PC-9 (cell line): ENCODE data around the gene RBMS1. TPM values are rescaled to one million over a fixed set of nuclear protein-coding genes. Genes with fewer than 3 reads are reported as not detected.

ENCODE experiments used
- BruUV-seq: library from RNA; stranded (reverse); fragments of 400-500 nt; replicated peaks from 2 replicates; lab custom pipeline; 2021; lab: Mats Ljungman, UMichigan
- CTCF ChIA-PET: fragments of 300-600 bp; sonication (Branson Sonifier 250); formaldehyde crosslinking; loops from one replicate; lab custom pipeline; 2022; ENCODE audit warnings: antibody characterized with exemption; lab: Charles Lee
- POLR2A ChIA-PET: fragments of 300-600 bp; sonication (Branson Sonifier 250); formaldehyde crosslinking; loops from one replicate; lab custom pipeline; 2022; ENCODE audit warnings: antibody characterized with exemption; ENCODE audit not compliant: unreplicated experiment; lab: Charles Lee
- DNase-seq, 2 experiments: peaks; one replicate each; pipeline versions ENCODE4 v3.0.0 to v3.0.0-alpha.2; 2015 to 2022; ENCODE audit warnings: mixed read lengths in 1 of 2
- H2AFZ ChIP-seq: fragments of 200-600 bp; sonication (generic); 2 replicates; pipeline ENCODE4 v1.8.1; 2017; ENCODE audit warnings: antibody characterized with exemption
- H3F3A ChIP-seq: fragments of 200-600 bp; sonication (generic); 2 replicates; pipeline ENCODE4 v1.8.1; 2017; ENCODE audit warnings: antibody characterized with exemption, mild to moderate bottlenecking, low read depth; ENCODE audit not compliant: insufficient read depth
- H3K27ac ChIP-seq: fragments of 200-600 bp; sonication (generic); 2 replicates; pipeline ENCODE4 v1.6.1; 2016; ENCODE audit warnings: mixed run types
- H3K27me3 ChIP-seq: fragments of 200-600 bp; sonication (generic); 2 replicates; pipeline ENCODE4 v1.6.1; 2016; ENCODE audit warnings: low read depth, mixed run types; ENCODE audit not compliant: insufficient read depth
- H3K36me3 ChIP-seq: fragments of 200-600 bp; sonication (generic); 2 replicates; pipeline ENCODE4 v1.6.1; 2016; ENCODE audit warnings: low read depth, mixed run types
- H3K4me1 ChIP-seq: fragments of 200-600 bp; sonication (generic); replicated peaks from 2 replicates; pipeline ENCODE4 v1.6.1; 2016; ENCODE audit warnings: mixed run types; ENCODE audit not compliant: insufficient read depth
- H3K4me2 ChIP-seq: fragments of 200-600 bp; sonication (generic); 2 replicates; pipeline ENCODE4 v1.6.1; 2017; ENCODE audit warnings: mixed run types
- H3K4me3 ChIP-seq: fragments of 200-600 bp; sonication (generic); 2 replicates; pipeline ENCODE4 v1.6.1; 2016; ENCODE audit warnings: mixed run types
- H3K79me2 ChIP-seq: fragments of 200-600 bp; sonication (generic); 2 replicates; pipeline ENCODE4 v1.6.1; 2017; ENCODE audit warnings: low read depth, mixed run types
- H3K9me2 ChIP-seq: fragments of 200-600 bp; sonication (generic); 2 replicates; pipeline ENCODE4 v1.8.1; 2017; ENCODE audit warnings: mild to moderate bottlenecking; ENCODE audit not compliant: insufficient read depth
- H3K9me3 ChIP-seq: fragments of 200-600 bp; sonication (generic); 2 replicates; pipeline ENCODE4 v1.8.1; 2016; ENCODE audit warnings: low read depth; ENCODE audit not compliant: insufficient read depth
- H4K20me1 ChIP-seq: fragments of 200-600 bp; sonication (generic); 2 replicates; pipeline ENCODE4 v1.8.1; 2017; ENCODE audit not compliant: insufficient read depth
- CTCF ChIP-seq: fragments of 200-600 bp; sonication (generic); conservative IDR thresholded peaks from 2 replicates; pipeline ENCODE4 v1.6.1; 2017; ENCODE audit warnings: mixed run types, antibody characterized with exemption, mild to moderate bottlenecking, moderate library complexity
- EZH2 ChIP-seq: fragments of 200-600 bp; sonication (generic); IDR thresholded peaks from 2 replicates; pipeline ENCODE4 v1.8.0; 2017; ENCODE audit warnings: antibody characterized with exemption, low read depth
- intact Hi-C: fragments of 100-400 bp; cut with micrococcal nuclease; formaldehyde crosslinking; loops from one replicate; pipeline ENCODE4 v1.10.0; 2022; ENCODE audit not compliant: unreplicated experiment
- total RNA-seq: library from RNA; stranded (reverse); gene quantifications from 2 replicates; pipeline ENCODE4 v1.2.3, GENCODE V29; 2021

The RBMS1 gene
- total RNA-seq, 1 experiment from 2014 or later, result 65.1 TPM

GRCh38 chr2:160472839-160473251 lies 20.8 kb downstream of the RBMS1 start:
- Histone ChIP-seq H3K9me3 (no peaks in the 10 kb centered on the region), H3K36me3 (no peaks in the 10 kb centered on the region), H3K27me3 (no peaks in the 10 kb centered on the region), H3K9me2 (no peaks in the 10 kb centered on the region), H3K27ac (no peak overlapping the region), H4K20me1 (no peaks in the 10 kb centered on the region), H3K79me2 (peaks cover 48% of the 10 kb centered on the region), H3K4me2 (no peak overlapping the region), H3K4me1 (no peaks in the 10 kb centered on the region), H2AFZ (no peak overlapping the region), H3F3A (no peaks in the 10 kb centered on the region; the same call in 1 of the 2 replicates), H3K4me3 (no peak overlapping the region)
- POLR2A ChIA-PET, result no interaction called here
- no peak for DNase-seq
- no TSS peak for BruUV-seq
- CTCF ChIA-PET, result no interaction called here
- TF ChIP-seq CTCF, result no peak
- TF ChIP-seq EZH2, result no peak
- intact Hi-C loops, result no loop called here

GRCh38 chr2:160471950-160472349 lies 21.7 kb downstream of the RBMS1 start:
- no peak overlapping the region for H3K4me2 ChIP-seq

GRCh38 chr2:160469621-160470204 lies 23.9 kb downstream of the RBMS1 start:
- no TSS peak for BruUV-seq
- ChIA-PET CTCF (no interaction called here), POLR2A (no interaction called here)
- Histone ChIP-seq H2AFZ (no peak overlapping the region), H3K4me3 (no peak overlapping the region), H3K27me3 (no peaks in the 10 kb centered on the region), H3K4me2 (no peak overlapping the region), H3K79me2 (peaks cover 48% of the 10 kb centered on the region), H3K4me1 (0 out of 2 replicates have a peak, but pooled peaks cover 6% of the 10 kb centered on the region), H3K36me3 (no peaks in the 10 kb centered on the region), H4K20me1 (no peaks in the 10 kb centered on the region), H3K27ac (no peak overlapping the region), H3F3A (no peaks in the 10 kb centered on the region; the same call in none of the 2 replicates), H3K9me2 (no peaks in the 10 kb centered on the region), H3K9me3 (no peaks in the 10 kb centered on the region)
- intact Hi-C loops, result no loop called here
- TF ChIP-seq CTCF (no peak), EZH2 (no peak)
- DNase-seq, result no peak

More at GRCh38 chr2:160471950-160472349, 21.7 kb downstream of the RBMS1 start:
- DNase-seq, result no peak
- Histone ChIP-seq H3K9me3 (no peaks in the 10 kb centered on the region), H3K27me3 (no peaks in the 10 kb centered on the region), H3K9me2 (no peaks in the 10 kb centered on the region), H3F3A (no peaks in the 10 kb centered on the region; the same call in 1 of the 2 replicates), H3K36me3 (no peaks in the 10 kb centered on the region), H3K4me3 (no peak overlapping the region), H2AFZ (no peak overlapping the region), H3K27ac (no peak overlapping the region), H3K79me2 (peaks cover 46% of the 10 kb centered on the region), H4K20me1 (no peaks in the 10 kb centered on the region), H3K4me1 (no peaks in the 10 kb centered on the region)
- POLR2A ChIA-PET, result no interaction called here
- no peak for TF ChIP-seq CTCF
- TF ChIP-seq EZH2, result no peak
- intact Hi-C loops, result no loop called here
- BruUV-seq, result no TSS peak
- CTCF ChIA-PET, result no interaction called here
